Esophagus squamous epithelium (tissue), 4 donors: Measurements from ENCODE around the gene ITGAL.
A peak's percentile ranks its signal among the peaks of the same experiment; 100 is the strongest.

Experiments used
- CTCF ChIP-seq, 6 experiments: fragments of 450-650 bp in 4 of 6; fragments of 200-600 bp in 2 of 6; sonication (generic) in 2 of 6; IDR thresholded peaks; one replicate each; pipeline ENCODE4 v1.5.1; 2016 to 2019; ENCODE audit warnings: antibody characterized with exemption in 6 of 6, mild to moderate bottlenecking in 4 of 6, moderate library complexity in 4 of 6
- POLR2A ChIP-seq, 4 donors: fragments of 450-650 bp; IDR thresholded peaks; one replicate each; pipeline ENCODE4 v1.6.1; 2017; ENCODE audit warnings: antibody characterized with exemption in 4 of 4, mild to moderate bottlenecking in 4 of 4, moderate library complexity in 3 of 4

- TF ChIP-seq CTCF (IDR thresholded peaks at IDR 0.05) (peak; percentile 8 to 37 (median 30)), POLR2A (IDR thresholded peaks at IDR 0.05) (peak in 2 of 4 donors; percentile 54 to 57)
Measured at GRCh38 chr16:30526823-30527634, 54.5 kb downstream of the ITGAL start.
